Parathyroid adenoma (tissue), 2 donors: ENCODE results near the gene CACNA1C.

ENCODE experiments used
- H2AFZ ChIP-seq: fragments of 300-600 bp; sonication (generic); one replicate; pipeline ENCODE4 v1.7.0; 2017; ENCODE audit warnings: antibody characterized with exemption, mild to moderate bottlenecking
- H3K27ac ChIP-seq: fragments of 300-600 bp; sonication (generic); one replicate; pipeline ENCODE4 v1.7.0; 2017
- H3K27me3 ChIP-seq: fragments of 300-600 bp; sonication (generic); one replicate; pipeline ENCODE4 v1.7.0; 2017; ENCODE audit warnings: low read length; ENCODE audit not compliant: control insufficient read depth, insufficient read depth
- H3K36me3 ChIP-seq: fragments of 300-600 bp; sonication (generic); one replicate; pipeline ENCODE4 v1.7.0; 2017; ENCODE audit warnings: low read length; ENCODE audit not compliant: control insufficient read depth, insufficient read depth
- H3K4me1 ChIP-seq: fragments of 300-600 bp; sonication (generic); one replicate; pipeline ENCODE4 v1.7.0; 2017; ENCODE audit warnings: control low read depth
- H3K4me2 ChIP-seq: fragments of 300-600 bp; sonication (generic); one replicate; pipeline ENCODE4 v1.7.0; 2017; ENCODE audit warnings: low read length
- H3K4me3 ChIP-seq: fragments of 300-600 bp; sonication (generic); one replicate; pipeline ENCODE4 v1.7.0; 2017; ENCODE audit warnings: low read depth, low read length
- H3K79me2 ChIP-seq: fragments of 300-600 bp; sonication (generic); one replicate; pipeline ENCODE4 v1.7.0; 2017; ENCODE audit warnings: control low read depth
- H3K9ac ChIP-seq: fragments of 300-600 bp; sonication (generic); one replicate; pipeline ENCODE4 v1.7.0; 2017; ENCODE audit warnings: mild to moderate bottlenecking
- H3K9me3 ChIP-seq: fragments of 300-600 bp; sonication (generic); one replicate; pipeline ENCODE4 v1.7.0; 2017; ENCODE audit warnings: low read length; ENCODE audit not compliant: control insufficient read depth
- TF ChIP-seq, protein P1 (sequence below): fragments of 300-600 bp; sonication (generic); IDR thresholded peaks from one replicate; pipeline ENCODE4 v1.7.0; 2017; ENCODE audit warnings: antibody characterized with exemption, mild to moderate bottlenecking
- donor health status: primary hyperparathyroidism.

Gene CACNA1C

DNA sequence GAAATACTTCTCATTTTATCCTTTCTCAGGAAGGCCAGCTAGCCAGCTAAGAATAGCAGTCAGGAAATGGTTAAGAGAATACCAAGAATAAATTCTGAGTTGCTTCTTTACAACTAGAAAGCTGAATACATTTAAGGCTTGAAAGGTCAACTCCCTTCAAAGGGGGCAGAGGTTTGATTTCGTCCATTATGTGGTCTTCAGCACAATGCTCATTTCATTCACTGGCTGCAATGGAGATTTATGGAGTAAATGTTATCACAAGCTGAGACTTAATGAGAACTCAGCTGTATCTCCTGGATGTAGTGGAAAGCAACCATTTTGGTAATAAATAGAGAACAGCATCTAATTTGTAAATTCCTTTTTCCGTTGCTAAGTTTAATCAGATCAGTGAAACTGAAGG lies 477.0 kb downstream of the CACNA1C start:
- no peaks in the 10 kb centered on the region for H3K36me3 ChIP-seq

DNA sequence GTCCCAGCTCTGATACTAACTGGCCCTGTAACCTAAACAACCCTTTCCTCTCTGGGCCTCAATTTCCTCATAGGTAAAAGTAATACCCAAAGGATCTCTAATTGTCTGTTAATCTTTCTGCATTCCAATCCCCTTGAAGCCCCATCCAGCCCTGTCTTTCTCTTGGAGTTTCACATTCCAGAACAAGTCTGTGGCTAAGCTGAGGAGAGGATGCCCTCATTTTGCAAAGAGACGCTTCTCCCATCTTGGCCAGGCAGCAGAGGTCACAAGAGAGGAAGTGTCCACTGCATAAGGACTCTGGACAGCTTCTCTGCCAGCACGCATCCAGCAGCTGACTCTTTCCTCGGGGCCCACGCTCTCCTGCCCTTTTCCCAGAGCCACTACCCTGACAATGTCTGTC lies 478.6 kb downstream of the CACNA1C start:
- no peaks in the 10 kb centered on the region for H3K4me1 ChIP-seq
- H3K9me3 ChIP-seq: no peaks in the 10 kb centered on the region
- H3K4me2 ChIP-seq: no peak overlapping the region
- no peak overlapping the region for H3K9ac ChIP-seq
- no peak overlapping the region for H2AFZ ChIP-seq
- TF ChIP-seq, protein P1, sequence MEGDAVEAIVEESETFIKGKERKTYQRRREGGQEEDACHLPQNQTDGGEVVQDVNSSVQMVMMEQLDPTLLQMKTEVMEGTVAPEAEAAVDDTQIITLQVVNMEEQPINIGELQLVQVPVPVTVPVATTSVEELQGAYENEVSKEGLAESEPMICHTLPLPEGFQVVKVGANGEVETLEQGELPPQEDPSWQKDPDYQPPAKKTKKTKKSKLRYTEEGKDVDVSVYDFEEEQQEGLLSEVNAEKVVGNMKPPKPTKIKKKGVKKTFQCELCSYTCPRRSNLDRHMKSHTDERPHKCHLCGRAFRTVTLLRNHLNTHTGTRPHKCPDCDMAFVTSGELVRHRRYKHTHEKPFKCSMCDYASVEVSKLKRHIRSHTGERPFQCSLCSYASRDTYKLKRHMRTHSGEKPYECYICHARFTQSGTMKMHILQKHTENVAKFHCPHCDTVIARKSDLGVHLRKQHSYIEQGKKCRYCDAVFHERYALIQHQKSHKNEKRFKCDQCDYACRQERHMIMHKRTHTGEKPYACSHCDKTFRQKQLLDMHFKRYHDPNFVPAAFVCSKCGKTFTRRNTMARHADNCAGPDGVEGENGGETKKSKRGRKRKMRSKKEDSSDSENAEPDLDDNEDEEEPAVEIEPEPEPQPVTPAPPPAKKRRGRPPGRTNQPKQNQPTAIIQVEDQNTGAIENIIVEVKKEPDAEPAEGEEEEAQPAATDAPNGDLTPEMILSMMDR: no peak
- H3K79me2 ChIP-seq: no peaks in the 10 kb centered on the region
- no peak overlapping the region for H3K27ac ChIP-seq
- H3K27me3 ChIP-seq: no peaks in the 10 kb centered on the region
- no peak overlapping the region for H3K4me3 ChIP-seq
- no peaks in the 10 kb centered on the region for H3K36me3 ChIP-seq

More for the DNA sequence above, 477.0 kb downstream of the CACNA1C start:
- no peak overlapping the region for H3K4me3 ChIP-seq
- no peak overlapping the region for H2AFZ ChIP-seq
- H3K79me2 ChIP-seq: no peaks in the 10 kb centered on the region
- TF ChIP-seq, protein P1: no peak
- H3K9ac ChIP-seq: no peak overlapping the region
- no peaks in the 10 kb centered on the region for H3K4me1 ChIP-seq
- H3K27ac ChIP-seq: no peak overlapping the region
- no peak overlapping the region for H3K4me2 ChIP-seq
- no peaks in the 10 kb centered on the region for H3K27me3 ChIP-seq
- no peaks in the 10 kb centered on the region for H3K9me3 ChIP-seq

DNA sequence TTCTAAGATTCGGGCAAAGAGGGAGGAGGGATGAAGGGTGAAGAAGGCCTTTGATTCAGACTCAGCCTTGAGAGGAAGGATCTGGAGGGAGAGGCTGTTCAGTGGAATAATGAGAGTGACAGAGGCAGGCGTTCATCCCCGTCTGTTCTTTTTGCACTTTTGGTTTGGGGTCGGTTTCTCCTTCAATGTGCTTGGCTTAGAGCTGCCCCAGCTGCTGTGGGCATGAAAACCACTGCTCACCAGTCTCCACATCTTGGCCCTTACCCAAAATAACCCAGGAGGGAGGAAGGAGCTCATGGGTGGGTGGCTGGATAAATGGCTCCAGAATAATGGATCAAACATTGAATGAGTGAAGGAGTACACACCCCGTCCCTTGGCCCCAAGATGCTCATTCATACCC lies 480.2 kb downstream of the CACNA1C start:
- no peak overlapping the region for H3K9ac ChIP-seq
- no peaks in the 10 kb centered on the region for H3K27me3 ChIP-seq
- H3K4me1 ChIP-seq: no peaks in the 10 kb centered on the region
- no peak overlapping the region for H3K27ac ChIP-seq
- H3K79me2 ChIP-seq: no peaks in the 10 kb centered on the region
- TF ChIP-seq, protein P1: no peak
- no peak overlapping the region for H2AFZ ChIP-seq
- no peaks in the 10 kb centered on the region for H3K9me3 ChIP-seq
- no peaks in the 10 kb centered on the region for H3K36me3 ChIP-seq
- H3K4me3 ChIP-seq: no peak overlapping the region
- no peak overlapping the region for H3K4me2 ChIP-seq

DNA sequence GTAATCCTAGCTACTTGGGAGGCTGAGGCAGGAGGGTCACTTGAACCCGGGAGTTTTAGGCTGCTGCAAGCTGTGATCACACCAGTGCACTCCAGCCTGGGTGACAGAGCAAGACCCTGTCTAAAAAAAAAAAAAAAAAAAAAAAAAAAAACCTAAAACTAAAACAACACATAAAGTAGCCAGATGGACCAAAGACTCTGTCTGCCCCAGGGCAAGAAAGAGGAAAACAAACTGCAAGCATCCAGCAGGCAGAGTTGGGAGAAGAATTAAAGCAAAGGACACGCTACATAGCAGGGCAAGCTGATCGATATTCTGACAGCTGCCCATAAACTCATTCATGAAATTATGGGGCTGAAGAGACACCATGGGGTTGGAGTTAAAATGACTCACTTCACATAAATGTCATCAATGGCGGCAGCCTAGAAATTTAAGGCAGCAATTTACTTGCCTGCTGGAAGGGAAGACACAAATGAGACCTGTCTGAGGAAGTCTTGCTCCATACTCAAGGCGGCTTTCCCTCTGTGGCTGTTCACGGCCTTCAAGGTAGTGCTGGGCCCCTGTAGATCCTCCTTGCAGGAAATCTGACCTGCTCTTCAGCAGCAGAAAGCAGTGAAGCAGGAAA lies 482.9 kb downstream of the CACNA1C start:
- Histone ChIP-seq H3K79me2 (no peaks in the 10 kb centered on the region), H3K36me3 (no peaks in the 10 kb centered on the region), H2AFZ (no peak overlapping the region), H3K9me3 (no peaks in the 10 kb centered on the region), H3K4me3 (no peak overlapping the region), H3K27me3 (no peaks in the 10 kb centered on the region), H3K9ac (no peak overlapping the region), H3K4me2 (no peak overlapping the region), H3K27ac (no peak overlapping the region), H3K4me1 (peaks cover 8% of the 10 kb centered on the region)
- TF ChIP-seq, protein P1: no peak

DNA sequence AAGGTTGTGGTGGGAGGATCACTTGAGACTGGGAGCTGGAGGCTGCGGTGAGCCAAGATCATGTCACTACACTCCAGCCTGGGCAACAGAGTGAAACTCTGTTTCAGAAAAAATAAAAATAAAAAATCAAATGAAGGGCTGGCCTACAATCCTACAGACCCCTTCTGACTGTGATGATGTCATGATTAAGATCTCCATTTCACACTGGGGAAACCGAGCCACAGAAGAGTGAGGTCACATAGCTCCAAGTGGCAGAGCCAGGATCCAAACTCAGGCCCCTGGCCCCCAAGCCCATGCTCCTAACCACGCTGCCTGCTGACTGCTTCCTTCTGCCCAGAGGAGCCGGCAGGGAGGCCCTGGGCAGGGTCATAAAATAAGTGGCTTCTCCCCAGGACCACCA lies 483.9 kb downstream of the CACNA1C start:
- no peak overlapping the region for H3K27ac ChIP-seq
- H3K79me2 ChIP-seq: no peaks in the 10 kb centered on the region
- no peaks in the 10 kb centered on the region for H3K9me3 ChIP-seq
- H3K4me2 ChIP-seq: no peak overlapping the region
- TF ChIP-seq, protein P1: no peak
- no peak overlapping the region for H3K4me3 ChIP-seq
- H3K4me1 ChIP-seq: peaks cover 13% of the 10 kb centered on the region
- H3K27me3 ChIP-seq: no peaks in the 10 kb centered on the region
- no peaks in the 10 kb centered on the region for H3K36me3 ChIP-seq
- no peak overlapping the region for H2AFZ ChIP-seq
- H3K9ac ChIP-seq: no peak overlapping the region
